SK-N-MC (cell line): ENCODE data around the gene FAN1.

Experiments used
- EZH2 ChIP-seq: fragments of 200-600 bp; sonication (generic); IDR thresholded peaks from one replicate; pipeline ENCODE4 v1.6.1; 2017; ENCODE audit warnings: antibody characterized with exemption
- POLR2AphosphoS5 ChIP-seq: IDR thresholded peaks from 2 replicates; pipeline ENCODE4 v1.6.1; 2012; ENCODE audit warnings: mild to moderate bottlenecking, low read depth, low read length, borderline replicate concordance

GRCh38 chr15:30913761-30914160, 10.0 kb downstream of the FAN1 start:
- TF ChIP-seq POLR2AphosphoS5, result no peak
- no peak for TF ChIP-seq EZH2
